ENCODE measurements around the gene EHBP1. TPM values are rescaled to one million over a fixed set of nuclear protein-coding genes. Genes with fewer than 3 reads are reported as not detected.

EHBP1 gene
- total and polyA plus RNA-seq, 11 donors = 5.2 to 34.2 (median 18.1) TPM

DNA sequence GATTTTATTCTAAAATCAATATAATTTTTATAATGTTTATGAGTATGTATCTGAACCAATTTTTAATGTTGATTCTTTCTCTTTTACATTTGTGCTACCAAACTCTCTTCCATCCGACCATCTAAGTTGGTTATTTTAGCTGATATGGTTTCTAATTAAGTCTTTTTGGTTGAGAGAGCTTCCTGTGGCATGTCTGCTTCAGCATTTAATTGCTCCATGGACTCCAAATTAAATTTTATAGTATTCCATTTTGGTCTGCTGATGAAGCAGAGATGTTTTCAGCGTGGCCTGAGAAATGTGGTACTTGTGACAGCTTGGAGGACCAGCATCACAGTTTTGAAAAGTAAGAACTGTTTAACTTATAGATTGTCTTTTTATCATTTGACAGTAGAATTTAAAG, 105.6 kb downstream of the EHBP1 start:
- no peak overlapping the region for H3K4me3 ChIP-seq
- TF ChIP-seq POLR2A (IDR thresholded peaks at IDR 0.05) = no peak
- TF ChIP-seq, protein P1, sequence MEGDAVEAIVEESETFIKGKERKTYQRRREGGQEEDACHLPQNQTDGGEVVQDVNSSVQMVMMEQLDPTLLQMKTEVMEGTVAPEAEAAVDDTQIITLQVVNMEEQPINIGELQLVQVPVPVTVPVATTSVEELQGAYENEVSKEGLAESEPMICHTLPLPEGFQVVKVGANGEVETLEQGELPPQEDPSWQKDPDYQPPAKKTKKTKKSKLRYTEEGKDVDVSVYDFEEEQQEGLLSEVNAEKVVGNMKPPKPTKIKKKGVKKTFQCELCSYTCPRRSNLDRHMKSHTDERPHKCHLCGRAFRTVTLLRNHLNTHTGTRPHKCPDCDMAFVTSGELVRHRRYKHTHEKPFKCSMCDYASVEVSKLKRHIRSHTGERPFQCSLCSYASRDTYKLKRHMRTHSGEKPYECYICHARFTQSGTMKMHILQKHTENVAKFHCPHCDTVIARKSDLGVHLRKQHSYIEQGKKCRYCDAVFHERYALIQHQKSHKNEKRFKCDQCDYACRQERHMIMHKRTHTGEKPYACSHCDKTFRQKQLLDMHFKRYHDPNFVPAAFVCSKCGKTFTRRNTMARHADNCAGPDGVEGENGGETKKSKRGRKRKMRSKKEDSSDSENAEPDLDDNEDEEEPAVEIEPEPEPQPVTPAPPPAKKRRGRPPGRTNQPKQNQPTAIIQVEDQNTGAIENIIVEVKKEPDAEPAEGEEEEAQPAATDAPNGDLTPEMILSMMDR (IDR thresholded peaks at IDR 0.05) = no peak
- intact Hi-C loops (cut with DNase I) = no loop called here
- no peak for DNase-seq
- peaks cover 0 to 17% (median 6%) of the 10 kb centered on the region in 12 donors for H3K9me3 ChIP-seq
- no peaks in the 10 kb centered on the region for H3K27me3 ChIP-seq
- H3K4me1 ChIP-seq = peaks cover 0 to 6% (median 0%) of the 10 kb centered on the region in 12 donors
- ATAC-seq = no peak
- peaks cover 0 to 6% (median 0%) of the 10 kb centered on the region in 9 donors for H3K36me3 ChIP-seq
- 93 to 95% (median 94%) methylated on average over 2 of the region's 2 CpGs for WGBS, 4 donors
- H3K27ac ChIP-seq = no peak overlapping the region

DNA sequence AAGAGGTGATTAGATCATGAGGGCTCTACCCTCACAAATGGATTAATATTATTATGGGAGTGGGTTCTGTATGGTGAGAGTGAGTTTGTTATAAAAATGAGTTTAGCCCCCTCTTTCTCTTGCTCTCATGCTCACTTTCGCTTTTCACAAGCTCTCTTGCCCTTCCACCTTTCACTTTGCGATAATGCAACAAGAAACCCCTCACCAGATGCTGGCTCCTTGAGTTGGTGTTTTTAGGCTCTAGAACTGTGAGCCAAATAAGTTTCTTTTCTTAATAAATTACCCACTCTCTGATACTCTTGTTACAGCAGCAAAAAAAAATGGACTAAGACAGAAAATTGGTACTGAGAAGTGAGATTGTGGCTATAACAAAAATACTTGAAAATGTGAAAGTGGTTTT, 106.5 kb downstream of the EHBP1 start:
- ATAC-seq (no peak), DNase-seq (no peak)
- H3K9me3 ChIP-seq = peaks cover 0 to 16% (median 6%) of the 10 kb centered on the region in 12 donors
- H3K27me3 ChIP-seq = no peaks in the 10 kb centered on the region
- TF ChIP-seq, protein P1 (IDR thresholded peaks at IDR 0.05) = no peak
- TF ChIP-seq POLR2A (IDR thresholded peaks at IDR 0.05) = no peak
- peaks cover 0 to 6% (median 0%) of the 10 kb centered on the region in 12 donors for H3K4me1 ChIP-seq
- H3K27ac ChIP-seq = no peak overlapping the region
- intact Hi-C loops (cut with DNase I) = no loop called here
- H3K36me3 ChIP-seq = no peaks in the 10 kb centered on the region
- H3K4me3 ChIP-seq = no peak overlapping the region
- WGBS, 4 donors = 96 to 99% (median 98%) methylated on average over 2 of the region's 2 CpGs

GRCh38 chr2:62812921-62813825, 107.7 kb downstream of the EHBP1 start:
- Histone ChIP-seq H3K27ac (no peak overlapping the region), H3K36me3 (no peaks in the 10 kb centered on the region), H3K27me3 (no peaks in the 10 kb centered on the region), H3K4me1 (peaks cover 0 to 6% (median 0%) of the 10 kb centered on the region in 12 donors), H3K9me3 (peaks cover 0 to 4% (median 0%) of the 10 kb centered on the region in 12 donors), H3K4me3 (no peak overlapping the region)
- TF ChIP-seq, protein P1 (IDR thresholded peaks at IDR 0.05) = no peak
- no peak for TF ChIP-seq POLR2A (IDR thresholded peaks at IDR 0.05)
- ATAC-seq (no peak), DNase-seq (peak in 1 of 5 donors; percentile 37)
- WGBS, 4 donors = 71 to 83% (median 80%) methylated on average over 5 to 6 of the region's 6 CpGs
- intact Hi-C loops (cut with DNase I) = no loop called here

GRCh38 chr2:62814123-62814522, 108.6 kb downstream of the EHBP1 start:
- Histone ChIP-seq H3K9me3 (no peaks in the 10 kb centered on the region), H3K4me1 (peaks cover 0 to 6% (median 0%) of the 10 kb centered on the region in 12 donors), H3K36me3 (no peaks in the 10 kb centered on the region), H3K27ac (no peak overlapping the region), H3K4me3 (no peak overlapping the region), H3K27me3 (no peaks in the 10 kb centered on the region)
- intact Hi-C loops (cut with DNase I) = no loop called here
- DNase-seq = peak in 2 of 5 donors; percentile 25 to 29
- TF ChIP-seq, protein P1 (IDR thresholded peaks at IDR 0.05) = no peak
- no peak for TF ChIP-seq POLR2A (IDR thresholded peaks at IDR 0.05)
- ATAC-seq = no peak
